Upper lobe of left lung (tissue), 6 donors: Measurements from ENCODE around the gene INSR. TPM values are rescaled to one million over a fixed set of nuclear protein-coding genes. Genes with fewer than 3 reads are reported as not detected.

Source experiments
- ATAC-seq, 2 donors: fragments of 200-7000 bp; cut with Tn5 transposase; one replicate each; pipeline ENCODE4 v1.9.1; 2022; ENCODE audit warnings: mild to moderate bottlenecking in 2 of 2, moderate library complexity in 2 of 2; ENCODE audit not compliant: low FRiP score in 2 of 2
- DNase-seq, 2 donors: peaks; one replicate each; pipeline ENCODE4 v3.0.0-alpha.2; 2019 to 2020
- H3K27ac ChIP-seq, 4 donors: fragments of 200-600 bp; sonication (generic); one replicate each; pipeline ENCODE4 v1.5.1; 2016 to 2019
- H3K27me3 ChIP-seq, 4 donors: fragments of 200-600 bp; sonication (generic); one replicate each; pipeline ENCODE4 v1.5.1; 2017 to 2019
- H3K36me3 ChIP-seq, 4 donors: fragments of 200-600 bp; sonication (generic); one replicate each; pipeline ENCODE4 v1.5.1; 2016 to 2019
- H3K4me1 ChIP-seq, 4 donors: fragments of 200-600 bp; sonication (generic); one replicate each; pipeline ENCODE4 v1.5.1; 2018 to 2019
- H3K4me3 ChIP-seq, 4 donors: fragments of 200-600 bp; sonication (generic); one replicate each; pipeline ENCODE4 v1.5.1; 2017 to 2019; ENCODE audit warnings: mild to moderate bottlenecking in 2 of 4, moderate library complexity in 1 of 4
- H3K9me3 ChIP-seq, 4 donors: fragments of 200-600 bp; sonication (generic); one replicate each; pipeline ENCODE4 v1.5.1; 2018 to 2019
- EP300 ChIP-seq, 4 donors: sonication (generic); formaldehyde crosslinking; IDR thresholded peaks; one replicate each; pipeline ENCODE4 v1.5.1; 2017; ENCODE audit warnings: antibody characterized with exemption in 4 of 4, control low read depth in 2 of 4
- POLR2A ChIP-seq, 4 donors: fragments of 450-650 bp; IDR thresholded peaks; one replicate each; pipeline ENCODE4 v1.5.1; 2016 to 2017; ENCODE audit warnings: antibody characterized with exemption in 4 of 4, mild to moderate bottlenecking in 2 of 4
- POLR2AphosphoS5 ChIP-seq, 2 donors: sonication (generic); formaldehyde crosslinking; IDR thresholded peaks; one replicate each; pipeline ENCODE4 v1.5.1; 2017; ENCODE audit warnings: antibody characterized with exemption in 2 of 2
- WGBS, 2 donors: methylation state at CpG; one replicate each; pipeline ENCODE4 v1.1.5; 2017 to 2018; 5-methylcytosine and 5-hydroxymethylcytosine counted together
- total RNA-seq, 6 donors: library from RNA; depleted of rRNA in 4 of 6; stranded (reverse); fragments of >200 nt in 4 of 6; gene quantifications; one replicate each; pipeline versions ENCODE4 v1.1.0 to v1.2.1, GENCODE V29; 2016 to 2021
- TF ChIP-seq, protein P1 (sequence below), 6 experiments: fragments of 450-650 bp in 4 of 6; fragments of 200-600 bp in 2 of 6; sonication (generic) in 2 of 6; IDR thresholded peaks; one replicate each; pipeline ENCODE4 v1.5.1; 2016 to 2019; ENCODE audit warnings: antibody characterized with exemption in 6 of 6
- donor health status: DM: no; HTN: no; CAD: no; lungs with moderate emphysema.
- donor health status: DM: no; HTN: yes; CAD: no; lungs with severe emphysema.

INSR gene
- total RNA-seq, 6 donors from 2014 or later = 32.4 to 142 (median 49.9) TPM

- ATAC-seq (no peak), DNase-seq (peak in 1 of 2 donors; percentile 49)
- Histone ChIP-seq H3K27me3 (no peaks in the 10 kb centered on the region), H3K27ac (no peak overlapping the region), H3K9me3 (no peaks in the 10 kb centered on the region), H3K36me3 (peaks cover 15 to 40% (median 20%) of the 10 kb centered on the region in 4 donors), H3K4me1 (no peaks in the 10 kb centered on the region), H3K4me3 (no peak overlapping the region)
- TF ChIP-seq POLR2AphosphoS5 (IDR thresholded peaks at IDR 0.05) (no peak), EP300 (IDR thresholded peaks at IDR 0.05) (no peak), POLR2A (IDR thresholded peaks at IDR 0.05) (no peak)
- TF ChIP-seq, protein P1, sequence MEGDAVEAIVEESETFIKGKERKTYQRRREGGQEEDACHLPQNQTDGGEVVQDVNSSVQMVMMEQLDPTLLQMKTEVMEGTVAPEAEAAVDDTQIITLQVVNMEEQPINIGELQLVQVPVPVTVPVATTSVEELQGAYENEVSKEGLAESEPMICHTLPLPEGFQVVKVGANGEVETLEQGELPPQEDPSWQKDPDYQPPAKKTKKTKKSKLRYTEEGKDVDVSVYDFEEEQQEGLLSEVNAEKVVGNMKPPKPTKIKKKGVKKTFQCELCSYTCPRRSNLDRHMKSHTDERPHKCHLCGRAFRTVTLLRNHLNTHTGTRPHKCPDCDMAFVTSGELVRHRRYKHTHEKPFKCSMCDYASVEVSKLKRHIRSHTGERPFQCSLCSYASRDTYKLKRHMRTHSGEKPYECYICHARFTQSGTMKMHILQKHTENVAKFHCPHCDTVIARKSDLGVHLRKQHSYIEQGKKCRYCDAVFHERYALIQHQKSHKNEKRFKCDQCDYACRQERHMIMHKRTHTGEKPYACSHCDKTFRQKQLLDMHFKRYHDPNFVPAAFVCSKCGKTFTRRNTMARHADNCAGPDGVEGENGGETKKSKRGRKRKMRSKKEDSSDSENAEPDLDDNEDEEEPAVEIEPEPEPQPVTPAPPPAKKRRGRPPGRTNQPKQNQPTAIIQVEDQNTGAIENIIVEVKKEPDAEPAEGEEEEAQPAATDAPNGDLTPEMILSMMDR (IDR thresholded peaks at IDR 0.05) = no peak
- 93 to 95% methylated on average over 11 to 22 of the region's 22 CpGs for WGBS, 2 donors
Measured at GRCh38 chr19:7142771-7143170, 151.4 kb downstream of the INSR start.

DNA sequence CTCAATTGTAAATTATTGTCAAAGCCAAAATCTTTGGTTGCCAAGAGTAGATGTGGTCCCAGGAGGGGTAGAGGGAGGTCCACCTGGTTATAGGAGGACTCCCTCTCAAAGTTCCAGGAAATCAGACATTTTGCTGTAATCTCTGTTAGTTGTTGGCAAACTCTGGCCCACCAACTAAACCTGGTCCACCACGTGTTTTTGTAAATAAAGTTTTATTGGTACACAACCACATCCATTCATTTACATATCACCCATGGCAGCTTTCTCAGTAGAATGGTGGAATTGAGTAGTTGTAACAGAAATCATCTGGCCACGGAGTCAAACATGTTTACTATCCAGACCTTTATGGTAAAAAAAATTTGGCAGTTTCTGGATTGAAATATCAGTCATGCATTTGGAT lies 154.1 kb downstream of the INSR start:
- Histone ChIP-seq H3K27ac (no peak overlapping the region), H3K9me3 (no peaks in the 10 kb centered on the region), H3K4me1 (no peaks in the 10 kb centered on the region), H3K4me3 (no peak overlapping the region), H3K27me3 (no peaks in the 10 kb centered on the region), H3K36me3 (peaks cover 15 to 40% (median 20%) of the 10 kb centered on the region in 4 donors)
- DNase-seq (no peak), ATAC-seq (no peak)
- no peak for TF ChIP-seq EP300 (IDR thresholded peaks at IDR 0.05)
- TF ChIP-seq POLR2AphosphoS5 (IDR thresholded peaks at IDR 0.05) = no peak
- TF ChIP-seq, protein P1 (IDR thresholded peaks at IDR 0.05) = no peak
- TF ChIP-seq POLR2A (IDR thresholded peaks at IDR 0.05) = no peak
- WGBS, 2 donors = 93 to 100% methylated on average over 2 of the region's 2 CpGs

DNA sequence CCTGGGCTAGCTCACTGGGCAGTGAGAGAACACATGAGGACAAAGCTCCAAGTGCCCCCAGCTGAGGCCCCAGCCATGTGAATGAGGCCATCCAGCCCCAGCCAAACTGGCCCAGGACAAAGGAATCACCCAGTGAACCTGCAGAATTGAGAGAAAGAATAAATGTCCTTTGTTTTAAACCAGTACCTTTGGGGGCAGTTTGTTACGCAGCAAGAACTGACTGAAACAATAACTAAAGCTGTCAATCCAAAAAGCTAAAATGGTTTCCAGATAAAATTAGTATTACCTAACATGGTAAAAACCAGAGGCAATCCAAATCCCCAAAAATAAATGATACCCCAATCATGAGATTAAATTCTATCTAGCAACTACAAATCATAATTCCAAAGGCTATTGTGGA lies 155.1 kb downstream of the INSR start:
- Histone ChIP-seq H3K36me3 (peaks cover 15 to 40% (median 20%) of the 10 kb centered on the region in 4 donors), H3K9me3 (no peaks in the 10 kb centered on the region), H3K27ac (no peak overlapping the region), H3K27me3 (no peaks in the 10 kb centered on the region), H3K4me3 (no peak overlapping the region), H3K4me1 (no peaks in the 10 kb centered on the region)
- DNase-seq (no peak), ATAC-seq (no peak)
- WGBS, 2 donors = 96 to 100% methylated on average over 1 of the region's 1 CpG
- TF ChIP-seq, protein P1 (IDR thresholded peaks at IDR 0.05) = no peak
- TF ChIP-seq POLR2A (IDR thresholded peaks at IDR 0.05) (no peak), EP300 (IDR thresholded peaks at IDR 0.05) (no peak), POLR2AphosphoS5 (IDR thresholded peaks at IDR 0.05) (no peak)

- Histone ChIP-seq H3K27me3 (no peaks in the 10 kb centered on the region), H3K4me1 (no peaks in the 10 kb centered on the region), H3K36me3 (peaks cover 15 to 40% (median 20%) of the 10 kb centered on the region in 4 donors), H3K9me3 (no peaks in the 10 kb centered on the region), H3K4me3 (no peak overlapping the region), H3K27ac (no peak overlapping the region)
- no peak for DNase-seq
- TF ChIP-seq EP300 (IDR thresholded peaks at IDR 0.05) = no peak
- TF ChIP-seq POLR2AphosphoS5 (IDR thresholded peaks at IDR 0.05) = no peak
- TF ChIP-seq POLR2A (IDR thresholded peaks at IDR 0.05) = no peak
- TF ChIP-seq, protein P1 (IDR thresholded peaks at IDR 0.05) = no peak
- no peak for ATAC-seq
- WGBS, 2 donors = 100% methylated on average over 1 of the region's 1 CpG
Measured at GRCh38 chr19:7138402-7138801, 155.8 kb downstream of the INSR start.

DNA sequence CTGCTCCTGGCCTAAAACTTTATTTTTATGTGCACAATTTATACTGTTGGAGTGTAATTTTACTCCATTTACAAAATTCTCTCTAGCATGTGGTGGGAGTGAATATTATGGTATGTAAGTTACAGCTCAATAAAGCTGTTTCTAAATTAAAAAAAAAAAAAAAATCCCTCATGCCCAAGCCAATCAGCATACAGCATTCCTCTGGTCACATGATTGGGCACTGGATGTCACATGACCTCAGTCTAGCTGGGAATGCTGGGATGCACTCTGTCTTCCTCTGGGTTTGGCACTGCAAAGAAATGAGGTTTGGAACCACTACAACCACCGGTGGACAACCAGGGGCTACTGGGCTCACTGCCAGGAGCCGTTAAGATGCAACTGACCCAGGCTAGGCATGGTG lies 157.1 kb downstream of the INSR start:
- Histone ChIP-seq H3K27me3 (no peaks in the 10 kb centered on the region), H3K9me3 (no peaks in the 10 kb centered on the region), H3K4me3 (no peak overlapping the region), H3K36me3 (peaks cover 12 to 33% (median 16%) of the 10 kb centered on the region in 4 donors), H3K4me1 (no peaks in the 10 kb centered on the region), H3K27ac (no peak overlapping the region)
- ATAC-seq (no peak), DNase-seq (no peak)
- no peak for TF ChIP-seq POLR2AphosphoS5 (IDR thresholded peaks at IDR 0.05)
- TF ChIP-seq EP300 (IDR thresholded peaks at IDR 0.05) = no peak
- TF ChIP-seq POLR2A (IDR thresholded peaks at IDR 0.05) = no peak
- TF ChIP-seq, protein P1 (IDR thresholded peaks at IDR 0.05) = no peak
- 51 to 100% methylated on average over 1 to 2 of the region's 2 CpGs for WGBS, 2 donors
